Upper lobe of right lung (tissue), 1 donor: ENCODE data around the gene MAP3K2. TPM values are rescaled to one million over a fixed set of nuclear protein-coding genes. Genes with fewer than 3 reads are reported as not detected.

ENCODE experiments used
- ATAC-seq: fragments of 200-7000 bp; cut with Tn5 transposase; one replicate; pipeline ENCODE4 v1.9.1; 2020; ENCODE audit warnings: mild to moderate bottlenecking, moderate library complexity
- DNase-seq: peaks from one replicate; pipeline ENCODE4 v3.0.0-alpha.2; 2020
- H3K27ac ChIP-seq: fragments of 200-600 bp; one replicate; pipeline ENCODE4 v1.8.0; 2022
- H3K27me3 ChIP-seq: fragments of 200-600 bp; one replicate; pipeline ENCODE4 v1.8.0; 2022; ENCODE audit warnings: mild to moderate bottlenecking
- H3K36me3 ChIP-seq: fragments of 200-600 bp; one replicate; pipeline ENCODE4 v1.8.0; 2022
- H3K4me1 ChIP-seq: fragments of 200-600 bp; one replicate; pipeline ENCODE4 v1.8.0; 2022
- H3K4me3 ChIP-seq: fragments of 200-600 bp; one replicate; pipeline ENCODE4 v1.8.0; 2022; ENCODE audit warnings: mild to moderate bottlenecking
- H3K9me3 ChIP-seq: fragments of 200-600 bp; one replicate; pipeline ENCODE4 v1.8.0; 2022
- intact Hi-C: fragments of 100-400 bp; cut with DNase I; formaldehyde crosslinking; loops from one replicate; pipeline ENCODE4 v1.11.0; 2022
- total RNA-seq: library from RNA; stranded (reverse); fragmentation: NEBNext Ultra II Directional; extraction: Animal tissue kit (Norgen Biotek cat#: 25700); gene quantifications from one replicate; pipeline ENCODE4 v1.2.1, GENCODE V29; 2021
- TF ChIP-seq, protein P1 (sequence below): fragments of 200-600 bp; IDR thresholded peaks from one replicate; pipeline ENCODE4 v1.8.0; 2022; ENCODE audit warnings: antibody characterized with exemption
- donor health status: DM: no; HTN: yes; CAD: no; lungs with severe emphysema.

Gene MAP3K2
- total RNA-seq, 1 donor from 2014 or later: 71.5 TPM

DNA sequence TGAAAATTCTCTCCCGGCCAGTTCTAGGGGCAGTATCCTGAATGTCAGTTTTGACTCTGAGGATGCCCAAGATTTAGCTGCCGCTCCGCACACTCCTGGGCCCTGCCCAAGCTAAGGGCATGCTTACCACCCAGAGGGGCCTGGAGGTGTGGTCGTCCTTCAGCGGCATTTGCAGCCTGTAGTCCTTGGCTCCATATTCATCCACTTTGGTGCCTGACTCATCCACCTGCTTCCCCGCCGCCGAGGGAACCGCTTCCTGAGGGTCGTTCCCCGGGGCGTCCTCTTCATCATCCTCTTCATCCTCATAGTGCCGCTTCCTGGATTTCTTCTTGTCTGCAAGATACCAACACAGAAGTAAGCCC lies 94.4 kb downstream of the MAP3K2 start:
- intact Hi-C loops: no loop called here
- Histone ChIP-seq H3K9me3 (no peaks in the 10 kb centered on the region), H3K27me3 (no peaks in the 10 kb centered on the region), H3K36me3 (peaks cover 44% of the 10 kb centered on the region), H3K4me1 (peaks cover 16% of the 10 kb centered on the region), H3K27ac (peak overlapping the region; percentile 83), H3K4me3 (peak overlapping the region; percentile 89)
- peak; percentile 3 for ATAC-seq
- no peak for DNase-seq
- TF ChIP-seq, protein P1, sequence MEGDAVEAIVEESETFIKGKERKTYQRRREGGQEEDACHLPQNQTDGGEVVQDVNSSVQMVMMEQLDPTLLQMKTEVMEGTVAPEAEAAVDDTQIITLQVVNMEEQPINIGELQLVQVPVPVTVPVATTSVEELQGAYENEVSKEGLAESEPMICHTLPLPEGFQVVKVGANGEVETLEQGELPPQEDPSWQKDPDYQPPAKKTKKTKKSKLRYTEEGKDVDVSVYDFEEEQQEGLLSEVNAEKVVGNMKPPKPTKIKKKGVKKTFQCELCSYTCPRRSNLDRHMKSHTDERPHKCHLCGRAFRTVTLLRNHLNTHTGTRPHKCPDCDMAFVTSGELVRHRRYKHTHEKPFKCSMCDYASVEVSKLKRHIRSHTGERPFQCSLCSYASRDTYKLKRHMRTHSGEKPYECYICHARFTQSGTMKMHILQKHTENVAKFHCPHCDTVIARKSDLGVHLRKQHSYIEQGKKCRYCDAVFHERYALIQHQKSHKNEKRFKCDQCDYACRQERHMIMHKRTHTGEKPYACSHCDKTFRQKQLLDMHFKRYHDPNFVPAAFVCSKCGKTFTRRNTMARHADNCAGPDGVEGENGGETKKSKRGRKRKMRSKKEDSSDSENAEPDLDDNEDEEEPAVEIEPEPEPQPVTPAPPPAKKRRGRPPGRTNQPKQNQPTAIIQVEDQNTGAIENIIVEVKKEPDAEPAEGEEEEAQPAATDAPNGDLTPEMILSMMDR: no peak

DNA sequence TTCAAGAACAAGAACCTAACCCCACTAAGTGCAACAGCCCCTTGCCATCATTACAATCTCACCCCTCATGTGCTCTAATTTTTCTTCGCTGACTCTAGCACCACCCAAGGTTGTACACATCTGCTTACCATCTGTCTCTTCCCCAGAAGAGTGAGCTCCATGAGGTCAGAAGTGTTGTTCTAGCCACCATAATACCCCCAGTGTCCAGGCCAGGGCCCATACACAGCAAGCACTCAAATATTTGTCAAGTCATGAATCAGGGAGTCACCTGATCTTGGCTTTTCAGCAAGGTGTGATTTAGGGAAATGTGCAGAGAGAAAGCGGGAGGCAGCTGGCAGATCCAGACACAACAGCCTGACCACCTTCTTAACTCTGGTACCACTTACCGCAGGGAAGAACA lies 99.5 kb downstream of the MAP3K2 start:
- no peaks in the 10 kb centered on the region for H3K9me3 ChIP-seq
- H3K4me3 ChIP-seq: no peak overlapping the region
- no peak overlapping the region for H3K27ac ChIP-seq
- ATAC-seq (no peak), DNase-seq (no peak)
- no peaks in the 10 kb centered on the region for H3K27me3 ChIP-seq
- peaks cover 95% of the 10 kb centered on the region for H3K36me3 ChIP-seq
- H3K4me1 ChIP-seq: peaks cover 10% of the 10 kb centered on the region
- intact Hi-C loops: no loop called here
- TF ChIP-seq, protein P1: no peak

DNA sequence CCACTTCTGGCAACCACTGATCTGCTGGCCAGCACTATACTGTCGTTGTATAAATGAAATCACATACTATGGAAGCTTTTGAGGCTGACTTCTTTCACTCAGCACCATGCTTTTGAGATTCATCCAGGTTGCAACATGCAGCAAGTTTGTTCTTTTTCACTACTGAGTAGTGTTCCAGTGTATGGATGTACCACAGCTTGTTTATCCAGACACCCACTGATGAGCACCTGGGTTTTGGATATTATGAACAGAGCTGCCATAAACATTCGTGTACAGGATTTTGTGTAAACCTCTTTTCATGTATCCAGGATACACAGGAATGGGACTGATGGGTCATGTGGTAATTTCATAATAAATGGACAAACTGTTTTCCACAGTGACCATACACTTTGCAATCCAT lies 104.5 kb downstream of the MAP3K2 start:
- Histone ChIP-seq H3K9me3 (no peaks in the 10 kb centered on the region), H3K36me3 (peaks cover 89% of the 10 kb centered on the region), H3K4me3 (no peak overlapping the region), H3K27me3 (no peaks in the 10 kb centered on the region), H3K4me1 (no peaks in the 10 kb centered on the region), H3K27ac (no peak overlapping the region)
- TF ChIP-seq, protein P1: no peak
- intact Hi-C loops: no loop called here
- ATAC-seq: no peak
- DNase-seq: no peak

DNA sequence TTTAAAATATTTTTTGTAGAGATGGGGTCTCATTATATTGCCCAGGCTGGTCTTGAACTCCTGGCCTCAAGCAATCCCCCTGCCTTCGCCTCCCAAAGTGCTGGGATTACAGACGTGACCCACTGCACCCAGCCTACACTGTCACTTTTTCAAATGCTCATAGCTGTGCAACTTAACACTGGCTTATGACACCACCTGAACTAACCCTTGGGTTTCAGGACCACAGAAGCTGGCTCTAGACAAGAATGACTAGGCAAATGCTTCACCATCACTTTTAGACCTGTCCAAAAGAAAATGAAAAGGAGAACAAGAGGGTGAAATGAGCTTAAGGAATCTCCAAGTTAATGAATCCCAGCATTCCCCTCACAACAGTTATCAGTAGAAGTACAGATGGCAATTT lies 107.1 kb downstream of the MAP3K2 start:
- Histone ChIP-seq H3K4me3 (no peak overlapping the region), H3K9me3 (no peaks in the 10 kb centered on the region), H3K27me3 (no peaks in the 10 kb centered on the region), H3K36me3 (peaks cover 89% of the 10 kb centered on the region), H3K27ac (no peak overlapping the region), H3K4me1 (no peaks in the 10 kb centered on the region)
- intact Hi-C loops: no loop called here
- TF ChIP-seq, protein P1: no peak
- DNase-seq (no peak), ATAC-seq (no peak)

DNA sequence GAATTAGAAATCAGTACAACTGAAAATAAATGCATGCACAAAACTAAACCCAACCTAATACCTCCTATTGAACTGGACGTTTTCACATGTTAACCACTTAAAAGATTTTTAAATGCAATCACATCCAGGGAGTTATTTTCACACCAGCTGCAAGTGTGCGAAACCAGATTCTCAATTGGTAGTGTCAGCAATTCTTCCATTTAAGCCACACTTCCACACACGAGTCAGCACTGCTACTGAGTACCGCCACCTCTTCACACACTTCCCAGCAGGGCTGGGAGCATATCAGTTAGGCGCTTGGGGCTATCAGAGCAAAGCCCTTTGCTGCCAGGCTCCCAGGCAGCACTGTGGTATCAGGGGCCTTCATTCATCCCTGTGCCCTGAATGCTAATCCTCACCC lies 108.0 kb downstream of the MAP3K2 start:
- intact Hi-C loops: no loop called here
- Histone ChIP-seq H3K4me1 (no peaks in the 10 kb centered on the region), H3K9me3 (no peaks in the 10 kb centered on the region), H3K27ac (no peak overlapping the region), H3K27me3 (no peaks in the 10 kb centered on the region), H3K4me3 (no peak overlapping the region), H3K36me3 (peaks cover 89% of the 10 kb centered on the region)
- ATAC-seq (no peak), DNase-seq (no peak)
- TF ChIP-seq, protein P1: no peak

DNA sequence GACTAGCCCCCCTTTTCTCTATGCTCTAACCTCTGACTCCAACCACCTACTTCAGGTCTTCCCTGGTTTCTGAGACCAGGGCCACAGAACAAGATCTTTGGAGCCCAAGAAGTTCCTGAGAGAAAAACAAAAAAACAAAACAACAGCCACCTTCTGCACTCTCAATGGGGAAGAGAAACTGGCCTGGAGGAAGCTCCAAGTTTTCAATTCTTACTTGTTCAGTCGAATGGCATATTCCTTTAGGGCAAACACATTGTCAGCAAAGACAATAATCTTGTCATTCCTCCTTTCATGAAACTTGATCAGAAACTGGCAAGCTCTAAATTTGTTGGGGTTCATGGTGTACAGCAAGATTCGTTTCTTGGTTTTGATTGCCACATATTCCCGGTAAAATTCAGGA lies 108.8 kb downstream of the MAP3K2 start:
- DNase-seq: no peak
- Histone ChIP-seq H3K9me3 (no peaks in the 10 kb centered on the region), H3K36me3 (peaks cover 86% of the 10 kb centered on the region), H3K27ac (no peak overlapping the region), H3K4me1 (no peaks in the 10 kb centered on the region), H3K4me3 (no peak overlapping the region), H3K27me3 (no peaks in the 10 kb centered on the region)
- intact Hi-C loops: no loop called here
- TF ChIP-seq, protein P1: no peak
- ATAC-seq: no peak
